ENCODE data around the gene FAM83B.
"Not testable (repeated sequence)": the region's sequence is repeated elsewhere in the genome, so short reads cannot be mapped to it uniquely, and the experiment has no call there.

The FAM83B gene

GRCh38 chr6:54846243-54846856 lies at the start of gene FAM83B:
Gene FAM83B (plus strand): TSS chr6:54846771. CDS start chr6:54870247, 23,476 bp downstream.
- DNase-seq (ENCODE audit: low read depth in 4 of 4, low spot score in 1 of 4) = no peak

- DNase-seq (ENCODE audit: low read depth in 4 of 4, low spot score in 1 of 4) = not testable (repeated sequence)
Observed at GRCh38 chr6:54796918-54797317, 49.7 kb upstream of the FAM83B start.

- no peak for DNase-seq (ENCODE audit: low read depth in 4 of 4, low spot score in 1 of 4)
Observed at GRCh38 chr6:54800050-54800600, 46.4 kb upstream of the FAM83B start.

- DNase-seq (ENCODE audit: low read depth in 4 of 4, low spot score in 1 of 4) = no peak
Observed at GRCh38 chr6:54801244-54801643, 45.3 kb upstream of the FAM83B start.

- DNase-seq (ENCODE audit: low read depth in 4 of 4, low spot score in 1 of 4) = no peak
Observed at GRCh38 chr6:54801669-54802068, 44.9 kb upstream of the FAM83B start.

- no peak for DNase-seq (ENCODE audit: low read depth in 4 of 4, low spot score in 1 of 4)
Observed at GRCh38 chr6:54802775-54803634, 43.6 kb upstream of the FAM83B start.

- no peak for DNase-seq (ENCODE audit: low read depth in 4 of 4, low spot score in 1 of 4)
Observed at GRCh38 chr6:54805077-54805476, 41.5 kb upstream of the FAM83B start.

GRCh38 chr6:54810147-54810546 lies 36.4 kb upstream of the FAM83B start:
- no peak for DNase-seq (ENCODE audit: low read depth in 4 of 4, low spot score in 1 of 4)

GRCh38 chr6:54813892-54814291 lies 32.7 kb upstream of the FAM83B start:
- DNase-seq (ENCODE audit: low read depth in 4 of 4, low spot score in 1 of 4) = no peak

- DNase-seq (ENCODE audit: low read depth in 4 of 4, low spot score in 1 of 4) = no peak
Observed at GRCh38 chr6:54817236-54817635, 29.3 kb upstream of the FAM83B start.

- DNase-seq (ENCODE audit: low read depth in 4 of 4, low spot score in 1 of 4) = no peak
Observed at GRCh38 chr6:54817834-54818233, 28.7 kb upstream of the FAM83B start.

- not testable (repeated sequence) for DNase-seq (ENCODE audit: low read depth in 4 of 4, low spot score in 1 of 4)
Observed at GRCh38 chr6:54824225-54824624, 22.3 kb upstream of the FAM83B start.

- no peak for DNase-seq (ENCODE audit: low read depth in 4 of 4, low spot score in 1 of 4)
Observed at GRCh38 chr6:54827010-54827409, 19.6 kb upstream of the FAM83B start.

GRCh38 chr6:54830216-54830615 lies 16.4 kb upstream of the FAM83B start:
- no peak for DNase-seq (ENCODE audit: low read depth in 4 of 4, low spot score in 1 of 4)

- no peak for DNase-seq (ENCODE audit: low read depth in 4 of 4, low spot score in 1 of 4)
Observed at GRCh38 chr6:54835176-54835575, 11.4 kb upstream of the FAM83B start.

- DNase-seq (ENCODE audit: low read depth in 4 of 4, low spot score in 1 of 4) = no peak
Observed at GRCh38 chr6:54846857-54847674, 495 bp downstream of the FAM83B start.

GRCh38 chr6:54847799-54848597 lies 1.4 kb downstream of the FAM83B start:
- DNase-seq (ENCODE audit: low read depth in 4 of 4, low spot score in 1 of 4) = no peak

GRCh38 chr6:54850114-54850513 lies 3.5 kb downstream of the FAM83B start:
- no peak for DNase-seq (ENCODE audit: low read depth in 4 of 4, low spot score in 1 of 4)

GRCh38 chr6:54856129-54856528 lies 9.6 kb downstream of the FAM83B start:
- no peak for DNase-seq (ENCODE audit: low read depth in 4 of 4, low spot score in 1 of 4)

- no peak for DNase-seq (ENCODE audit: low read depth in 4 of 4, low spot score in 1 of 4)
Observed at GRCh38 chr6:54860132-54860531, 13.6 kb downstream of the FAM83B start.

- DNase-seq (ENCODE audit: low read depth in 4 of 4, low spot score in 1 of 4) = no peak
Observed at GRCh38 chr6:54860739-54861138, 14.2 kb downstream of the FAM83B start.

Data from stimulated activated CD4-positive, alpha-beta T cell treated with anti-CD3 and anti-CD28 coated beads, Interleukin-1b, Interleukin-23, amount 100 ng/mL, for 24 hours (primary cell).